NOMO-1 treated with dmso at 0.1 percent for 144 hours (cell line): Measurements from ENCODE around the gene TLR5.

Source experiments
- DNase-seq: peaks from one replicate; lab custom pipeline; 2025; ENCODE audit not compliant: unreplicated experiment; lab: John Stamatoyannopoulos, UW

TLR5 gene

GRCh38 chr1:223068900-223069665 is 74.0 kb downstream of the TLR5 start:
- DNase-seq: no peak

- DNase-seq: no peak
These were observed 75.1 kb downstream of the TLR5 start for GRCh38 chr1:223067914-223068313.

GRCh38 chr1:223066415-223066814 is 76.6 kb downstream of the TLR5 start:
- DNase-seq: no peak

DNA sequence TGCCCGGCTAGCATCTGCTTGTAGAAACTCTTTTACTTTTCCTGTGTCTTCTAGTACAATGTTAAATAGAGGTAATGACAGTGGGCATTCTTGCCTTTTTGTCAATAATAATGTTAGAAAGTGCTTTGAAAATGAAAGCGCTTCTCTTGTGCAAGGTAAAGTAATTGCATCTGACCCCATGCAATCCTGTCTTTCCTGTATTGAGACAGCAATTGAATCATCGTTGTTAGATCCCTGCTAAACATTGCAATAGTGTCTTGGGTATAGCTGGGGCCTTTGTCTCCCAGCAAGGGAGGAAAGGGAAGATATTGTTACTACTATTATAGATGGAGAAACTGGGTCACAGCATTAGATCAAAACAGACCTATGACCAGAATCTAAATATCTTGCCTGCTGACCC is 80.9 kb downstream of the TLR5 start:
- DNase-seq: no peak

DNA sequence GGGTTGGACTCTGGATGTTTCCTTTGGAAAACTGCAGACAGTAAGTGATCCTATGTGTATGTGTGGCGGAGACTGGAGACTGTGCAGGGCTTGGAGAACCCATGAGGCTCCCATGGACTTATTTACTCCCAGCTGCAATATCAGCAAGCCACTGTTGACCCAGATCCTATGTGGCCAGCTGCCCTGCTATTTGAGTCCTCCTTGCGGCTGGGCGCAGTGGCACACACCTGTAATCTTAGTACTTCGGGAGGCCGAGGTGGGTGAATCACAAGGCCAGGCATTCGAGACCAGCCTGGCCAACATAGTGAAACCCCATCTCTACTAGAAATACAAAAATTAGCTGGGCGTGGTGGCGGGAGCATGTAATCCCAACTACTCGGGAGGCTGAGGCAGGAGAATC is 83.5 kb downstream of the TLR5 start:
- DNase-seq: no peak
